Measurements from ENCODE around the gene KLHL5.

Gene KLHL5

GRCh38 chr4:39062094-39062769 lies at the start of gene KLHL5:
KLHL5 (plus strand) TSS chr4:39062232; CDS start chr4:39062653, 421 bp downstream.
- TF ChIP-seq, protein P1, sequence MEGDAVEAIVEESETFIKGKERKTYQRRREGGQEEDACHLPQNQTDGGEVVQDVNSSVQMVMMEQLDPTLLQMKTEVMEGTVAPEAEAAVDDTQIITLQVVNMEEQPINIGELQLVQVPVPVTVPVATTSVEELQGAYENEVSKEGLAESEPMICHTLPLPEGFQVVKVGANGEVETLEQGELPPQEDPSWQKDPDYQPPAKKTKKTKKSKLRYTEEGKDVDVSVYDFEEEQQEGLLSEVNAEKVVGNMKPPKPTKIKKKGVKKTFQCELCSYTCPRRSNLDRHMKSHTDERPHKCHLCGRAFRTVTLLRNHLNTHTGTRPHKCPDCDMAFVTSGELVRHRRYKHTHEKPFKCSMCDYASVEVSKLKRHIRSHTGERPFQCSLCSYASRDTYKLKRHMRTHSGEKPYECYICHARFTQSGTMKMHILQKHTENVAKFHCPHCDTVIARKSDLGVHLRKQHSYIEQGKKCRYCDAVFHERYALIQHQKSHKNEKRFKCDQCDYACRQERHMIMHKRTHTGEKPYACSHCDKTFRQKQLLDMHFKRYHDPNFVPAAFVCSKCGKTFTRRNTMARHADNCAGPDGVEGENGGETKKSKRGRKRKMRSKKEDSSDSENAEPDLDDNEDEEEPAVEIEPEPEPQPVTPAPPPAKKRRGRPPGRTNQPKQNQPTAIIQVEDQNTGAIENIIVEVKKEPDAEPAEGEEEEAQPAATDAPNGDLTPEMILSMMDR (IDR thresholded peaks at IDR 0.05; ENCODE audit: low read length, missing control alignments): no peak
- no peak for DNase-seq (ENCODE audit: low read depth)
- no peak within 1 kb of the TSS for H3K4me3 ChIP-seq (replicated peaks; ENCODE audit: low read depth, low read length)

DNA sequence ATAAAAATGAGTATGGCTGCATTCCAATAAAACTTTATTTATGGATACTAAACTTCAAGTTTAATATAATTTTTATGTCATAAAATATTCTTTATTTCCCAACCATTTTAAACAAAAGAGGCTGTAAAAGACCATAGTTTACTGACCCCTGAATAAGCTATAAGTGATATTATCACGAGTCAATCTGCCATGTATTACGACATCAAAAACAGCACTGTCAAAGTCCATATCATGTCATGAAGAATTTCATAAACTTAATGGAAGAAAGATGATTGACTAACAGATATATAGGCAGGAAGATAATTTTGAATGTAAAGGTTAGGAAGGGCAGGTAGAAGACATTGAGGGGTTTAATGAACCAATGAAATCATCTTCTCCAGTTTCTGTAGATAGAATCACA lies 48.0 kb upstream of the KLHL5 start:
- no peak overlapping the region for H3K4me3 ChIP-seq (replicated peaks; ENCODE audit: low read depth, low read length)
- TF ChIP-seq, protein P1 (IDR thresholded peaks at IDR 0.05; ENCODE audit: low read length, missing control alignments): no peak
- no peak for DNase-seq (ENCODE audit: low read depth)

- no peak overlapping the region for H3K4me3 ChIP-seq (replicated peaks; ENCODE audit: low read depth, low read length)
- DNase-seq (ENCODE audit: low read depth): peak; percentile 60
- TF ChIP-seq, protein P1 (IDR thresholded peaks at IDR 0.05; ENCODE audit: low read length, missing control alignments): no peak
These were observed 41.9 kb upstream of the KLHL5 start for GRCh38 chr4:39020130-39020529.

- H3K4me3 ChIP-seq (replicated peaks; ENCODE audit: low read depth, low read length): no peak overlapping the region
- DNase-seq (ENCODE audit: low read depth): no peak
- TF ChIP-seq, protein P1 (IDR thresholded peaks at IDR 0.05; ENCODE audit: low read length, missing control alignments): no peak
These were observed 40.4 kb upstream of the KLHL5 start for GRCh38 chr4:39021631-39022030.

DNA sequence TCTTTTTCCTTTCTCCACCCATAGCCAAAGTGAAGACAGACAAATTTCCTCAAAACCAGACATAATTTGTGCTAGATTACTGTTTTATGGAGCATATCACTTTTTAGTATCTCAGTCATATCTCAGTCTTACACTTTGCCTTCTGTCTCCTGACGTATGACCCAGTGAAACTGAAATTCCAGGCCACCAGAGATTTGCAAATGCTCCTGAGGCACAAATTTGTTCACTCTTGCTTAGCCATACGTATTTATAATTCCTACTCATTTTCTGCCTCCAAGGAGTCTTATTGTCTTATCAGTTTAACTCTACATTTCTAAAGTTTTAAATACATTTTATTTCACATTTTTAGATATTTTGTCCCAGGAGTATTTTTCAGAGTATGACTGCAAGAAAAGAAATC lies 39.8 kb upstream of the KLHL5 start:
- no peak overlapping the region for H3K4me3 ChIP-seq (replicated peaks; ENCODE audit: low read depth, low read length)
- TF ChIP-seq, protein P1 (IDR thresholded peaks at IDR 0.05; ENCODE audit: low read length, missing control alignments): no peak
- DNase-seq (ENCODE audit: low read depth): no peak

- no peak for DNase-seq (ENCODE audit: low read depth)
- TF ChIP-seq, protein P1 (IDR thresholded peaks at IDR 0.05; ENCODE audit: low read length, missing control alignments): no peak
- H3K4me3 ChIP-seq (replicated peaks; ENCODE audit: low read depth, low read length): no peak overlapping the region
These were observed 39.0 kb upstream of the KLHL5 start for GRCh38 chr4:39023059-39023458.

DNA sequence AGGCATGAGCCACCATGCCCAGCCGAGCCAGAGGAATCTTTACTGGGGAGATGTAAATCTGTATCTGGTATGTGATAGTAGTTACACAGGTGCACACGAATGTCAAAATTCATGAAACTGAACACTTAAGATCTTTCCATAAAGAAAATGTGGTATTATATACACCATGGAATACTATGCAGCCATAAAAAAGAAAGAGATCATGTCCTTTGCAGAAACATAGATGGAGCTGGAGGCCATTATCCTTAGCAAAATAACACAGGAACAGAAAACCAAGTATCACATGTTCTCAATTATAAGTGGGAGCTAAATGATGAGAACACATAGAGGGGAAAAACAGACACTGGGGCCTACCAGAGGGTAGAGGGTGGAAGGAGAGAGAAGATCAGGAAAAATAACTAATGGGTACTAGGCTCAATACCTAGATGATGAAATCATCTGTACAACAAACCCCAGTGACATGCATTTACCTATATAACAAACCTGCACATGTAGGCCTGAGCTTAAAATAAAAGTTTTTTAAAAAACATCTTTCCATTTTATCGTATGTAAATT lies 37.6 kb upstream of the KLHL5 start:
- TF ChIP-seq, protein P1 (IDR thresholded peaks at IDR 0.05; ENCODE audit: low read length, missing control alignments): no peak
- no peak for DNase-seq (ENCODE audit: low read depth)
- no peak overlapping the region for H3K4me3 ChIP-seq (replicated peaks; ENCODE audit: low read depth, low read length)

All from fibroblast of pulmonary artery (primary cell).